HCT116 (cell line): ENCODE measurements around the gene RGP1.

Source experiments
- CBX3 ChIP-seq: IDR thresholded peaks from 2 replicates; pipeline ENCODE4 v1.6.1; 2012; ENCODE audit warnings: low read depth
- CTCF ChIP-seq, 3 experiments: fragments of 200-600 bp in 1 of 3; sonication (generic) in 1 of 3; IDR thresholded peaks in 2 of 3; conservative IDR thresholded peaks in 1 of 3; 2 replicates each; pipeline ENCODE4 v1.5.1; 2012 to 2017; ENCODE audit warnings: low read depth in 2 of 3, low read length in 2 of 3, antibody characterized with exemption in 1 of 3, borderline replicate concordance in 1 of 3, control low read depth in 1 of 3, mild to moderate bottlenecking in 1 of 3, mixed read lengths in 1 of 3, mixed run types in 1 of 3, moderate library complexity in 1 of 3; ENCODE audit not compliant: insufficient read depth in 1 of 3
- EZH2 ChIP-seq: fragments of 200-600 bp; sonication (generic); IDR thresholded peaks from 2 replicates; pipeline ENCODE4 v1.6.1; 2017; ENCODE audit warnings: antibody characterized with exemption, mixed run types
- MAX ChIP-seq: IDR thresholded peaks from 2 replicates; pipeline ENCODE4 v1.6.1; 2012
- POLR2A ChIP-seq: IDR thresholded peaks from 2 replicates; pipeline ENCODE4 v1.7.0; 2011; ENCODE audit warnings: borderline replicate concordance; ENCODE audit not compliant: insufficient read depth, insufficient read length; ENCODE audit errors: extremely low read depth
- POLR2AphosphoS5 ChIP-seq: IDR thresholded peaks from 2 replicates; pipeline ENCODE4 v1.6.1; 2011; ENCODE audit warnings: mild to moderate bottlenecking, low read depth, low read length, moderate library complexity
- SIN3A ChIP-seq: IDR thresholded peaks from 2 replicates; pipeline ENCODE4 v1.6.1; 2012; ENCODE audit warnings: low read depth
- SP1 ChIP-seq: IDR thresholded peaks from 2 replicates; pipeline ENCODE4 v1.6.1; 2012; ENCODE audit warnings: low read depth
- YY1 ChIP-seq: IDR thresholded peaks from 2 replicates; pipeline ENCODE4 v1.6.1; 2011; ENCODE audit warnings: low read length, low read depth, moderate library complexity, mild to moderate bottlenecking; ENCODE audit not compliant: insufficient replicate concordance; ENCODE audit errors: extremely low read depth

DNA sequence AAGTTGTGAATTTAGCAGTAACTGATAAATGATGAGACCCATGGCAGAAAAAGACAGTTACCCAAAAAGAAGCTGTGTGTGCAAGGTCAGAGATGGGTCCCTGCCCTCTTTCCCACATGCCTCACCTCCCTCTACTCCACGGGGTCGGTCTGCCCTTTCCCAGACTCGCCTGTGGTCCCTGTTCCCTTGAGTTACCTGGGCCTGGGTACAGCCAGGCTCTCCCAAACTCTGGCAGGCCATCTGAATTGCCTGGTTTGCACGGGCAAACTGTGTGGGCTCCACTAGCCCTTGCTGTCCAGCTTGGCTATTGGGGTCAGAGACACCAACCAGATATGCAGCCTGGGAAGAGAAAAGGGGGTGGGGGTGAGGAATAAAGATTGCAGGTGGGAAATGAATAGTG lies 40.9 kb upstream of the RGP1 start:
- TF ChIP-seq CTCF (IDR thresholded peaks at IDR 0.05 in 2 of 3, conservative IDR thresholded peaks at IDR 0.05 in 1 of 3; ENCODE audit: borderline replicate concordance in 1 of 3, insufficient read depth in 1 of 3, low read depth in 2 of 3, low read length in 2 of 3) (no peak), POLR2A (no peak), EZH2 (no peak), SIN3A (no peak), POLR2AphosphoS5 (no peak), CBX3 (no peak), SP1 (no peak), MAX (no peak), YY1 (no peak)
